Stimulated activated naive CD4-positive, alpha-beta T cell treated with Interleukin-2 at 50 U/mL for 16 hours (primary cell): ENCODE results near the gene UBE2S.
"Not testable (repeated sequence)": the region's sequence is repeated elsewhere in the genome, so short reads cannot be mapped to it uniquely, and the experiment has no call there.

Source experiments
- DNase-seq: peaks from one replicate; lab custom pipeline; 2025; lab: John Stamatoyannopoulos, UW

The UBE2S gene

DNA sequence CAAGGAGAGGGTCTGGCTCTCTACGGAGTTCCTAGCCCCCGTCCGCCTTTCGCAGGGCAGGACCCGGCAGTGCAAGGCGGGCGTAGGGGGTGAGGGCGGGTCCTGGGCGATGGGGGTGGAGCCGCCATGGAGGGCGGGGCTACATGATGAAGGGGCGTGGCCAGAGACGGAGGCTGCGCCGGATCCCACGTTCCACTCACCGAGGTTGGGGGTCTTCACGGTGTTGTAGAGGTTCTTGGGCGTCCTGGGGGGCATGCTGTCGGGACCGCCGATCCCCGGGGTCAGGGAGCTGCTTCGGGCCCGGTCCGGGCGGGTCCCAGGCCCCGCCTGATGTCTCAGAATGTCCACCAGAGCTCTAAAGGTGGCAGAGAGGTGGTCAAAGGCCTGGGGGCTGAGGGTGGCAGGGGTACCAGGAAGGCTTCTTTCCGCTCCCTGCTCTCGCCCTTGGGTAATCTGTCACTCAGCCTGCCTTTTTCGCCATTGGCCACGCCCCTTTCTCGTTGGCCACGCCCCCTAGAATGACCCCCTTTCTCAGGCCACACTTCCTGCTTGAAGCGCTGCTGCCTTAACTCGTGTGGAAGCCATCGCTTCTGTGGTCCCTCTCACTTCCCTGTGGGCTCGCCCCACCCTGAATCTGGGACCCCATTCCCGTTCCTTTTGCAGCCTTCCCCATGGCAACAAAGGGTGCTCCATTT is 33.0 kb upstream of the UBE2S start:
- no peak for DNase-seq

DNA sequence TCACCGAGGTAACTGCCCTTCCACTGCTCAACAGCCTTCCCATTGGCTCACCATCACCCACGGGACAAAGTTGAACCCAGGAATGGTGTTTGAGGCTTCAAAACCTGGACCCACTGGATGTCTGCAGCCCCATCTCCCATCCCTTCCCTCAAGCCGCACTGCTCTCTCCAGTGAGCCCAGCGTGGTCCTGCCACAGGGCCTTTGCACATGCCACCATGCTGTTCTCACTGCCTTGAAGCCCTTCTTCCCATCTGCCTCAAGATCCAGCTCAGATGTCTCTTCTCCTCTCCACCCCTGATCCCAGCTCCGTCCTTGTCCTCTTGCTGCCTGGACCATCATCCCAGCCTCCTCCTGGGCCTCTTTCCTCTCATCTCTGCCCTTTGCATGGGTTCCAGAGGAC is 31.5 kb upstream of the UBE2S start:
- DNase-seq = no peak

DNA sequence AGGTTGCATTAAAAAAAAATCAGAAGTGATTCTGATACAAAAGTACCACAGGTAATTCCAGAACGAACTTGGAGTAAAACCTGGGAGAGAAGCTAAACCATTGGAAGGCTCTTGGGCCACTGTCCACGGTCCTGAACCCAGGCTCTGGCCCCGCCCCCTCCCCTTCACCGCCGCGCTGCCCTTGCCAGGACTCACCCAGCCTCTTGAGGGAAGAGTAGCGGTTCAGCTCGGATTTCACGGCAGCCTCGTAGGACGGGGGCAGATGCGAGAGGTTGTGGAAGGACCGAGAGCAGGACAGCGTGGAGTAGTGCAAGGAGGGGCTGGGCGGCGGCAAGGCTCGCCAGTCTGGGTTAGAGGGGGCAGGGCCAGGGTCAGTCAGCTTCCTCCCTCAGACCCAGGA is 29.8 kb upstream of the UBE2S start:
- DNase-seq = no peak

DNA sequence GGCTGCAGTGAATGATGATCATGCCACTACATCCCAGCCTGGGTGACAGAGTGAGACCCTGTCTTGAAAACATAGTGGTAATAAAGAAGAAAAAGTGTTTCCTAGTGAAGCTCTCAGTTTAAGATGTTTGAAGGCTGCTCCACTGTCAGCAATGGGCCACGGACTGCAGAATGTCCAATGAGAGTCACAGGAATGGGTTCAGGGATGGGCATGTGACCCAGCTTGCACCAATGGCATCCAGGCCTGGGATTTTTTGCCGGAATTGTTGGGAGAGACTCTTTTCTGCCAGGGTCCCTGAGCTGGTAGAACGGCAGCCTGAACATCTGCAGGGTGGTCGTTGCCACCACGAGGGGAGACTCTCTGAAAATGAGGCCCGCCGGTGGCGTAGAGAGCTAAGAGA is 29.3 kb upstream of the UBE2S start:
- no peak for DNase-seq

DNA sequence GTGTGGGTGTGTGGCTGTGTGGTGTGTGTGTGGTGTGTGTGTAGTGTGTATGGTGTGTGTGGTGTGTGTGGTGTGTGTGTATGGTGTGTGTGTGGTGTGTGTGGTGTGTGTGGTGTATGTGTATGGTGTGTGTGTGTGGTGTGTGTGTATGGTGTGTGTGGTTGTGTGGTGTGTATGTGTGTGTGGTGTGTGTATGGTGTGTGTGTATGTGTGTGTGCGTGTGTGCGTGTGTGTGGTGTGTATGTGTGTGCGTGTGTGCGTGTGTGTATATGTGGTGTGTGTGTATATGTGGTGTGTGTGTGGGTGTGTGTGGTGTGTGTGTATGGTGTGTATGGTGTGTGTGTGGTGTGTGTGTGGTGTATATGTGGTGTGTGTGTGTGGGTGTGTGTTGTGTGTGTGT is 27.4 kb upstream of the UBE2S start:
- DNase-seq = no peak

DNA sequence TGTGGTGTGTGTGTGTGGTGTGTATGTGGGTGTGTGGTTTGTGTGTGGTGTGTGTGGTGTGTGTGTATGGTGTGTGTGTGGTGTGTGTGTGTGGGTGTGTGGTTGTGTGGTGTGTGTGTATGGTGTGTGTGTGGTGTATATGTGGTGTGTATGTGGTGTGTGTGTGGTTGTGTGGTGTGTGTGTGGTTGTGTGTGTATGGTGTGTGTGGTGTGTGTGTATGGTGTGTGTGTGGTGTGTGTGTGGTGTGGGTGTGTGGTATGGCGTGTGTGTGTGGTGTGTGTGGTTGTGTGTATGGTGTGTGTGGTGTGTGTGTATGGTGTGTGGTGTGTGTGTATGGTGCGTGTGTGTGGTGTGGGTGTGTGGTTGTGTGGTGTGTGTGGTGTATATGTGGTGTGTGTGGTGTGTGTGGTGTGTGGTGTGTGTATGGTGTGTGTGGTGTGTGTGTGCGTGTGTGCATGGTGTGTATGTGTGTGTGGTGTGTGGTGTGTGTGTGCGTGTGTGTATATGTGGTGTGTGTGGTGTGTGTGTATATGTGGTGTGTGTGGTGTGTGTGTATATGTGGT is 26.9 kb upstream of the UBE2S start:
- no peak for DNase-seq

DNA sequence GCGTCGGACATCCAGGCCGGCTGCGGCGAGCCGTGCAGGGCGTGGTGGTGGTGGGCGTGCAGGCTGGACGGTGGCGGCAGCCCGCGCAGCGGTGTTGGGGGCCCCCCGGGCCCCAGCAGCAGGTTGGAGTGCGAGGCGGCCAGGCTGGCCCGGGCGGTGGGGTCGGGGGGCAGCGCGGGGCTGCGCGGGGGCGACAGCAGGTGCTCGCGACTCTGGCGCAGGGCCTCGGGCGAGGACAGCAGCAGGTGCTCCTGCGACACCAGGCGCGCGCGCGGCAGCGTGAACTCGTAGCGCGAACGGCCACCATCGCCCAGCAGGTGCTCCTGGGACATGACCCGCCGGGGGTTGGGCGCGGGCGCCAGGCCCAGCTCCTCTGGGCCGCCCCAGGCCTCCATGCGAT is 25.7 kb upstream of the UBE2S start:
- no peak for DNase-seq

DNA sequence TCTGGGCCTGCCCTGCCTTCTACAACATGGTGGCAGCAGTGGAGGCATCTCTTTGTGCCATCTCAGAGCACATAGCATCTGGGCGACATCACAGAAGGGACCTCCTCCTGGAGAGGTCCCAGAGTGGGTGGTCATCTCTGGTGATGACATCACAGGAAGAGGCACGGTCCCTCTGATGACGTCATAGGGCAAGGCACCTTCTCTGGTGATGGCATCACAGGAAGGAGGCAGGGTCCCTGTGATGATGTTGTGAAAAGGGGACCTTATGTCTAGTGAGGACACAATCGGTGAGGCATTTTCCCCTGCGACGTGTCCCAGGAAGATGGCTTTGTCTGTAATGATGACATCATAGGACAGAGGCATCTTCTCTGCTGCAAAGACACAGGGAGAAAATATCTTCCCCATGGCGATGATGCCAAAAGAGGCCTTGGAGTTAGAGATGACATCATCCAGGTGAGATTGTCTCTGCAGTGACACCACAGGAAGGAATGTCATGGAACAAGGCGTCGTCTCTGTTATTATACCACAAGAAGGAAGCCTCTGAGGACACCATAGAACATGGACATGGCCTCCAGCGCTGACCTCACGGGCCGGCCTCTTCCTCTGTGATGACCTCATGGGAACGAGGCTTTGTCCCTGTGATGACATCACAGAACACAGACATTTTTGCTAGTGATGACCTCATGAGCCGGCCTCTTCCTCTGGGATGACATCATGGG is 24.8 kb upstream of the UBE2S start:
- DNase-seq = no peak

DNA sequence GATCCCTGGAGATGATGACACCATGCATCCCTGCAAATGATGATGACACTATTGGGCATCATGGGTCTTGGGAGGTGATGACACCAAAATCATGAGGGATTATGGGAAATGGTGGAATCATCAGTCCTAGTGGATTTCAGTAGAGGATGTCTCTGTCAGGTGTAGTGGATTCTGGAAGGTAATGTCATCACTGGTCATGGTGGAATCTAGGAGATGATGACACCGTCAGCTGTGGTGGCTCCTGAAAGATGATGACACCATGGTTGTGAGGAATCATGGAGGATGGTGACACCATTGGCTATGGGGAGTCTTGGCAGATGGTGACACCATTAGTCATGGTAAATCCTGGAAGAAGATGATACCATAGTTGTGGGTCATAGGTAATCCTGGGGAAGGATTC is 23.6 kb upstream of the UBE2S start:
- no peak for DNase-seq

DNA sequence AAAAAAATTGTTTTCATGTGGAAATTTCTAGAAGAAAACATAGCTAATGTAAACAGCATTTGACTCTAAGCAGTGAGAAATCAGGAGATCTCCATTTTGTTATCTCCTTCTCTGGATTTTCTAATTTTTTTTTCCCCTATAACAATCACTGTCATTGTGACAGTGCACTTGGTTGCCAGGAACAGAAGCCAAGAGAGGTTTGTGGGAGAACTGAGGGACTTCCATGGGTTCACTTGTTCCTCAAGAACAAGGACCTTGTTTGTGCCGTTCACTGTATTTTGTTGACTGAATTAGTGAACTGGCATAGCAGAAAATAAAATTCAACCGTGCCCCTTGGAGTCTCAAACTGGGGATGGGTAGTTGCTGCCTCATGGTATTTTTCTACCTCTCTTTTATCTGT is 18.5 kb upstream of the UBE2S start:
- no peak for DNase-seq

DNA sequence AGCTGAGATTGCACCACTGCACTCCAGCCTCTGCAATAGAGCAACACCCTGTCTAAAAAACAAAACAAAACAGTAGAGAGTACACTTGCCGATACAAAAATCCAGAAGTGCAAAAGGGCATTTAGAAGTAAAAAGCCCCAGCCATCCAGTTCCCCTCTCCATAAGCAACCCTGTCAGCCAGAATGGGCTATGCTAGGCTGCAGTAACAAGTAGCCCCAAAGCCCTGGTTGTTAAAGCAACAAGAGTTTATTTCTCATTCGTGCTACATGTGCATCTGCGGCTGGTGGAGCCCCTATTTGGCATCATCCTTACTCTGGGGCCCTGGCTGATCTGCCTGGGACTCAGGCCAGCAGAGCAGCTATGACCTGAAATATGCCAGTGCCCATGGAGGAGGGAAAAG is 16.9 kb upstream of the UBE2S start:
- DNase-seq = no peak

DNA sequence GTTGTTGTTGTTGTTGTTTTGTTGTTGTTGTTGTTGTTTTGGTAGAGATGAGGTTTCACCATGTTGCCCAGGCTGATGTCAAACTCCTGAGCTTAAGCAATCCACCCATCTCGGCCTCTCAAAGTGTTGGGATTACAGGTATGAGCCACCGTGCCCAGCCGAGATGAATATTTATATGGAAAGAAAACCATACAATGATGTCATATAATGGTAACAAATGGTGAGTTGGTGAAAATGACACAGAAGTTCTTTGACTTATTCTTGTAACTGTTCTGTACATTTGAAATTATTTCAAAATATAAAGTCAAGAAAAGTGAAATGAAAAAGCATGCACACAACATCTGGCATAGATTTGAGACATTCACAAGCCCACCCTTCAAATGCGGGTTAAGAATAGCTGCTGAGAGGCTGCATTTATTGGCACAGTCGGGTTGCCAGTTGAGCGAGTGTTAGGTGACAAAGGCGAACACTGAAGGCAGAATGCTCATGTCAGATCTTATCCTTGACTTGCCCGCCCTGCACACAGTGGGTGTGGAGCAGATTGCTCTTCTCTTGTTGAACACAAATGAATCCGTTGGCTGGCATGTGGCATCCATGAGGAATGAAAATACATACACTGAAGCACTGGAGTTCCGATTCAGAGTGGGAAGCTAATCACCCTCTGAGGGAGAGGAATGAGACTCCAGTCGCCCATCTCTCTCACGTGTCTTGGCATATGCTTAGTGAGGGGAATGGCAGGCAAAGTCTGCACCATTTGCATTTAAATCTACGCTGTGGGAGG is 15.8 kb upstream of the UBE2S start:
- DNase-seq = no peak

DNA sequence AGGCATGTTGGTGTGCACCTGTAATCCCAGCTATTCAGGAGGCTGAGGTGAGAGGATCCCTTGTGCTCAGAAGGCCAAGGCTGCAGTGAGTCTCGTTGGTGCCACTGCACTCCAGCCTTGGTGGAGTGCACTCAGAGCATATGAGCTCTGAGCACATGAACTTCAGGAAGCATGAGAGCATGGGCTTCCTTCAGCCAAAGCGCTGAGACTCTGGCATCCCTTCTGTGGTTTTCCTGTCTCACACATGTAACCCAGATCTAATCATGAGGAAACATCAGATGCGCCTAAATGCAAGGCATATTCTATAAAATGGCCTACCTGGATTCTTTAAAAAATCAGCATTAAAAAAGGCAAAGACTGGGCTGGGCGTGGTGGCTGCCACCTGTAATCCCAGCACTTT is 13.7 kb upstream of the UBE2S start:
- not testable (repeated sequence) for DNase-seq

DNA sequence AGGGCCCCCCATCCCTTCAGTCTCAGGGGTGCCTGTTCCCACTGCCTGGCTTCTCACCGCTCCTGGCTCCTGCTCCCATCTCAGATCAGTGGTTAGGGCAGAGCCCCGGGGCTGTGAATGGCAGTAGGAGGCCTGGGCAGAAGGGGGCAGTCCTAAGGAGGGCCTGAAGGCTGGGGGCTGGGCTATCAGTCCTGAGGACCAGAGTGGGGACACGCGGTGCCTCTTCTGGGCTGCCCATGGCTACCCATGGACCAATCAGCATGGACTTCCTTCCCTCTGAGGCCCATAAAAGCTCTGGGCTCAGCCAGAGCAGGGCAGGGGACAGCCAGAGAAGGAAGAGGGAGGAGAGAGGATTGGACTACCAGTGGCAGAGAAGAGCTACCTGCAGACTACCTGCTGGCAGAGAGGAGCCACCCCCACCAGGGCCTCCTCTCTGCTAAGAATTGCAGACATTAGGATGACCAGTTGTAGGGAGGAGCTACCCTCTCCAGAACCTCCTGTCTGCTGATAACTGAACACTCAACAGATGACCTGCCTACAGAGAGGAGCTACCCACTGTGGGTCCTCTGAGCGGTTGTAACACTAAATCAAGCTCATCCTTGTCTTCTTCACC is 12.1 kb upstream of the UBE2S start:
- no peak for DNase-seq

DNA sequence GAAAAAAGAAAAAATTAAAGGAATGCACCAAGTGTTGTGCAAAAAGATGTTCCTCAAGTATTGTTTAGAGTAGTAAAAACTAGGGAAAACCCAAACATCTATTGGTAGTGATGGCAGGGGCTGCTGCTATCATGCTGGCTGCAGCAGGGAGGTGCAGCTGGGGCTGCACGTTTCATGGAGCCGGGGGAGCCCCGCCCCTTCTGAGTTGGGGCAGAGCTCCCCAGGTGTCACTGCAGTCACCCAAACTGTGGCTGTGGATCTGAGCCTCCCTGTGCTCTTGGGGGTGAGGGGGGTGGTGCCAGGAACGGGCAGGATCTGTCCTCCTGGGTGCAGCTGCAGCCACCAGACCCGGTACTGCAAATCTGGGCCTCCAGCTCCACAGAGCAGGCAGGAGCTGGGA is 11.5 kb upstream of the UBE2S start:
- DNase-seq = no peak

DNA sequence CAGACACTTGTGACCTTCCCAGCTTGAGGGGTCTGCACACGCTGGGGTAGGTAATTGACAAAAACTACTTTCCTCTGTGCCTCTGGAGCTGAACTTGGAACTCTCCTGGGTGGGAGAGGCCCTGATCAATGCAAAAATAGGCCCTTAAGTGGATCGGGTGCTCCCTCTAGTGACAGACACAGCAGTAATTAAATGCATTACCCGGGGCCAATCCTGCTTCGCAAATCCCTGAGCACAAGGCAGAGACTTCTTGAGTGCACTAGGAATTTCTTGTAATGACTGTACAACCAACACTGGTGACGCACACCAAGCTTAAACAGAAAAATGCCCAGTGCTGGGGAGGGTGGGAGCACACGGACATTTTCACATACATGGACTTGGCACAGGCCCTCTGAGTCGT is 10.6 kb upstream of the UBE2S start:
- DNase-seq = peak; percentile 17

DNA sequence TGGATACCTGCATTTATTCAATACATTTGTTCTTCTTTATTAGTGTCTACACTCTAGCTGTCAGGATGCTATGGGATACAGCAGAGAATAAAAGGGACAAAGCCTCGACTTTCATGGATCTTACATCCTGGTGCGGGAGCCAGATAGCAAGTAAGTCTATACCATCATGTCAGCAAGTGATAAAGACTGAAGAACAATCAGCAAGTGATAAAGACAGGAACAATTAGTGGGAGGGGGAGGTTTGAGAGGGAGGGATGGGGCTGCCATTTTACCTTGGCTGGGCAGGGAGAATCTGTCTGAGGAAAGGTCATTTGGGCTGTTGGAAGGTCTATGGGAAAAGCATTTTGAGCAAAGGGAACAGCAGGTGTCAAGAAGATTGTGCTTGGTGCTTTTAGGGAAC is 2.6 kb upstream of the UBE2S start:
- no peak for DNase-seq

DNA sequence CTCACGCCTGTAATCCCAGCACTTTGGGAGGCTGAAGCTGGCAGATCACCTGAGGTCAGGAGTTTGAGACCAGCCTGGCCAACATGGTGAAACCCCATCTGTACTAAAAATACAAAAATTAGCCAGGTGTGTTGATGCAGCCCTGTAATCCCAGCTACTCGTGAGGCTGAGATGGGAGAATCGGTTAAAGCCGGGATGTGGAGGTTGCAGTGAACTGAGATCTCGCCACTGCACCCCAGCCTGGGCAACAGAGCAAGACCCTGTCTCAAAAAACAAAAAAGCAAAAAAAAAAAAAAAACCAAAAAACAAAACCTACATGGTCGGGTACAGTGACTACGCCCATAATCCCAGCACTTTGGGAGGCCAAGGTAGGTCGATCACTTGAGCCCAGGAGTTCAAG is 1.6 kb upstream of the UBE2S start:
- not testable (repeated sequence) for DNase-seq

DNA sequence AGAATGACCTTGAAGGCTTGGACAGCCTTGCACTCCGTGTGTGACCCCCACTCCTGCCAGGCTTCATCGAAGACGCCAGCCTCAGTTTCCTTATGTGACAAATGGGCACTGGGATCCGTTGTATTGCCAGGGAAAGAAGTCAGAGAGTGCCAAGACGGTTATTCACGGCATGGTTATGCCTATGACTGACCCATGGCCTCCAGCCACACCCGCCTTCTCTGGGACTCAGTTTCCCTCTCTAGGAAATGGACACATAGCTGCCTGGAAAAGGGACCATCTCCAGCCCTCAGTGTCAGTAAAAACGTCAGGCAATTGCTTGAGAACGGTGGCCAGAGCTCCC is 915 bp upstream of the UBE2S start:
- no peak for DNase-seq

DNA sequence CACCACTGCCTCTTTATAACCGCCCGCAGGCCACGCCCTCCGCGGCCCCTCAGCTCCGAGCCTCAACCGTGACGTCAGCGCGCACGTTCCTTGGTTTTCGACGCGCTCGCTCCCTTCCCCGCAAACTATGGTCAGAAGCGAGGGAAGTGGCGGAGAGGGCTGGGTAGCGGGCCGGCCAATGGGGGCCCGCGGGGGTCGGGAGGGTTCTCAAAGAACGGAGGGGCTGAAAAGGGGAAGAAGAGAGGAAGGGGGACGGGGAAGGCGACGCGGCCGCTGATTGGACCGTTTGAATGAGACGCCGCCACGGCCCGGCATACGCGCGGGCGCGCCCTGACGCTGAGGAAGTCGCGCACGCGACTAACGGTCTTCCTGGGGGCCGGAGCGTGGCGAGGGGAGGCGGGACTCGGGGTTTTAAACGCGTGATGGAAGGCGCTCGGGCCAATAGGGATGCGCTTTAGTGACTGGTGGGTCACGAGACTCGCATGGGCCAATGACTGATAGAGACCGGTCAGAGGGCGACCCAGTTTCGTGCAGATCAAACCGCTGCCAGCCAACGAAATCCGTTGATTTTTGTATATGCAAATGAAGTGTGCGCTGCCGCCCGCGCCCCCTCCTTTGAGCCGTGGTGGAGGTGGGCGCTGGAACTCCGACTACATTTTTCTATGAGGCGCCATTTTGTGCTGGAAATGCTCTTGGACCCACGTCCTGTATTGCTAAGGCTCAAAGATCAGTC is 378 bp upstream of the UBE2S start:
- DNase-seq = peak; percentile 98

DNA sequence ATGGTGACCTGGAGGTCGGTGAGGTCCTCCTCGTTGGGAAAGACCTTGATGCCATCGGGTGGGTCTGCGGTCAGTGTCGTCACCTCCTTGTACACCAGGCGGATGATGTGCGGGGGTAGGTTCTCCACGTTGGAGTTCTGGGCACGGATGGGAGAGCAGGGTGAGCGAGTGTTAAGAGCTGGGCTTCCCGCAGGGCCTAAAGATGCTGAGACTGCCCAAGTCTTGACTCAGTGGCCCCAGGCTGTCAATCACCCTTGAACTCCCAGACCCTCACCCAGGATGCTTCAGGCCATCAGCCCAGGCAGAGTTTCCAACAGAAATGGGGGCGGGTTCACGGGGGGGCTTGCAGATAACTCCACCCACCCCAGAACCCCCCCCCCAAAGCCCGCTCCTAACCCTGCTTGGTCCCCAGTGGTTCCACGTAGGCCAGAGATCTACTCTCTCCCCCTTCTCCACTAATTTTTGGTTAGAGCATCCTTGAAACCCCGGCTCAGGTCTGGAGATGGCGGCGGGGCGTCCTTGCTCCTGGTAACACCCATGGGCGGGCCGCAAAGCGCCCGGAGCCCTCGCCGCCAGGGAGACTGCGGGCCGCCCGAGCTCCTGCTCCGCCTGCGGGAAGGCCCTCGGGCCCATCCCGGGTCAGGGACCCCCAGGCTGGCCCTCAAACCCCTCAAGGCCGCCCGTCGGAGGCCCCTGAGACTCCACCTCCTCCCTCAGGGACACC is 600 bp downstream of the UBE2S start:
- DNase-seq = peak; percentile 30
